HG03469 (cell line): Measurements from ENCODE around the gene AGTR1.

Experiments used
- ATAC-seq: cut with Tn5 transposase; IDR thresholded peaks from one replicate; pipeline ENCODE4 v1.9.1; 2021; ENCODE audit warnings: mild to moderate bottlenecking, moderate library complexity, moderate number of reproducible peaks; ENCODE audit not compliant: unreplicated experiment

AGTR1 gene

DNA sequence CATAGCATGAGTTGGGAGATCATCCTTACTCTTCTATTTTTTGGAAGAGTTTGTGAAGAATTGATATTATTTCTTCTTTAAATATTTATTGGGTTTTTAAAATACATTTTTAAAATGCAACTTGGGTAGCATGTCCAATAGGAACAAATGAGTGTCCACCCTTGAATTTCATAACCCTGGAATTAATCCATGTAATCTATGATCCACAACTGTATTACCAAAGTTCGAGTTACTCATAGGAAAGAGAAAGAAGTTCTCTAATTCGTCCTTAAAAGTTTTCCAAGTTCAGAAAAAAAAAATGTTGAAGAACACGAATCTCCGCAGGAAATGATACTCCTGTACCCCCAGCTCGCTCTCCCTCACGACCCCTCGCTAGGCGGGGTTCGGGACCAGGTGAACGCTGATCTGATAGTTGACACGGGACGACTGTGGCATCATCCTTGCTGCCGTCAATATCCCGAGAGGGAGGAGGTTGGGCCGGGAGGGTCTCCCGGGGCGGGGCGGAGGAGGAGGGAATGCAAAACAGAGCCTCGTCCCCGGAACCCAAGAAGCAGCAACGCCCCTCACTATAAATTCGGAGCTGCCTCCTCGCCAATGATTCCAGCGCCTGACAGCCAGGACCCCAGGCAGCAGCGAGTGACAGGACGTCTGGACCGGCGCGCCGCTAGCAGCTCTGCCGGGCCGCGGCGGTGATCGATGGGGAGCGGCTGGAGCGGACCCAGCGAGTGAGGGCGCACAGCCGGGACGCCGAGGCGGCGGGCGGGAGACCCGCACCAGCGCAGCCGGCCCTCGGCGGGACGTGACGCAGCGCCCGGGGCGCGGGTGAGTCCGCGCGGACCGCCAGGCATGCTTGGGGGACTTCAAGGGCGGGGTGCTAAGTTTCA is at the start of gene AGTR1:
Gene AGTR1 (plus strand): TSS at position 598 of the 884 bp plus-strand sequence. CDS start 43,133 bp downstream, outside the sequence.
- no peak for ATAC-seq

- no peak for ATAC-seq
Observed at GRCh38 chr3:148648685-148649352, 48.9 kb upstream of the AGTR1 start.

DNA sequence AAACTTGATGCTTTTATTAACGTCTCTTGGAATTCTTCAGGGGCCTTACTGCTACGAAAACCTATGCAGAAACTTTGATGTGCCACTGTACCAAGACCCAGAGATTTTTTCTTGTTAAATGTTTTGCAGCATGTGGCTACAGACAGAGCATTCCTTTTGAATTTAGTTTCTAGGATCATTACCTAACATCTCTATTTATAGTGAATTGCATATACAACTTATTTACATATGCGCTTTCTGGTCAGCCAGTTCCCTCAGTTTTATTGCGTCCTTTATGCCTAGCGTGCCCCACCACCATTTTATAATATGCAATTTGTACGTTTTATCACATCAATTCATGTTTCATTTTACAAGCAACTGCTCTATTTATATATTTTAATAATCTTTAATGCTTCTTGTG is 46.2 kb upstream of the AGTR1 start:
- ATAC-seq: no peak

DNA sequence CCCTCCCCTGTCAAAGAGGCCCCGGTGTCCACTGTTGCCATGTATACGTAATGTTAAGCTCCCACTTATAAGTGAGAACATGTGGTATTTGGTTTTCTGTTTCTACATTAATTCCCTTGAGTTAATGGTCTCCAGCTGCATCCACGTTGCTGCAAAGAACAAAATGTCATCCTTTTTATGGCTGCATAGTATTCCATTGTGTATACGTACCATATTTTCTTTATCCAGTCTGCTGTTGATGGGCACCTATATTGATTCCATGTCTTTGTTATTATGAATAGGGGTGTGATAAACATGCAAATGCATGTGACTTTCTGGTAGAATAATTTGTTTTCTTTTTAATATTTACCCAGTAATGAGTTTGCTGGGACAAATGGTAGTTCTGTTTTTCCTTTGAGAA is 43.3 kb upstream of the AGTR1 start:
- ATAC-seq: no peak

GRCh38 chr3:148657470-148657869 is 40.2 kb upstream of the AGTR1 start:
- ATAC-seq: no peak

- ATAC-seq: no peak
Observed at GRCh38 chr3:148659512-148659911, 38.2 kb upstream of the AGTR1 start.

- no peak for ATAC-seq
Observed at GRCh38 chr3:148680289-148680688, 17.4 kb upstream of the AGTR1 start.

DNA sequence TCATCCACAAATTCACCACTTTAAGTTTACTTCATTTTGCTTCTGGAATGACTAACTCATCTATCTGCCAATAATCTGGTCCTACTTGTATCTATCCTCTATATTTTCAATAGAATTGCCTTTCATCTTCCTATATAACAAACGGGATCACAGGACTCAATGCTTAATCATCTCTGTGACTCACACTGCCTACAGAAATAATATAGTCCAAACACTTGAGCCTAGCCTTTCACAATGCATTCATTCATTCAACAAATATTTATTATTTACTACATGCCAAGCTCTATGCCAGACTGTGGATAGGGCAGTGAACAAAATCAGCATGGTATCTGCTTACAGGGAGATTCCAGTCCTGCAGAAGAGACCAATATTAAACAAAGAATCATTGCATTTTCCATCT is 16.6 kb upstream of the AGTR1 start:
- ATAC-seq: no peak

DNA sequence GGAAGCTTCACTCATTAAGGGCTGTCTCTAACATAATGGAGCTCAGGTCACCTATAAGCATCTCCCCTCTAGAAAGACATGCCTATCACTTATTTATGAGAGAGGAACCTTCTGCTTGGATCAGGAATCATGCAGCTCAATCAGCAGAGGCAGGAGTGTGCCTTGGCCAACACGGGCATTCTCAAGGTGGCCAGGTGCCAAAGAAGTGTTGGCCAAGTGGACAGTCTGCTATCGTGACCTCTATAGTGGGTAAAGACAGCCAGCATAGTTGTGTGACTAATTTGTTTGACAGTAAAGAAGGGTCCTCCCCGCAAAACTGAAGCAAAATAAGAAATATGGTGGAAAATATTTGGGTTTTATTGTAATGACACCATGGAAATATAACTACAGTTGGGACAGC is 14.7 kb upstream of the AGTR1 start:
- no peak for ATAC-seq

- no peak for ATAC-seq
Observed at GRCh38 chr3:148694116-148694515, 3.6 kb upstream of the AGTR1 start.

- no peak for ATAC-seq
Observed at GRCh38 chr3:148698190-148698810, 597 bp downstream of the AGTR1 start.

DNA sequence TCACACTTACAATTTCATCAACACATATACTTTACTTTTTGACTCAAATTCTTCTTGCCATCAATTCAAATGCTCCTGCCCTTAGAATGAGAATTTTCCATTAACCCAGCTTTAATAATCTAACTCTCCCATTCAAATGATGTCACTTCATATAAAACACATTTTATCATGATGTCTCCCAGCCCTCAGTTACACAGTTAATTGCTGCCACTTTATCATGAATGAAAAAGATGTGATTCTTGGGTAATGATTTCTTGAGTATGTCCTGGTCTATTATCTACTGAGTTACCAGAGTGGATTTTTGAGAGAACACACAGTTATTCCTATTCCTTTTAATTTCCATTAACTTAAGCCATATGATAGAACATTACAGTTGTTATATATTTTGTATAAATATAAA is 7.6 kb downstream of the AGTR1 start:
- ATAC-seq: no peak

GRCh38 chr3:148707601-148708380 is 10.1 kb downstream of the AGTR1 start:
- ATAC-seq: no peak

DNA sequence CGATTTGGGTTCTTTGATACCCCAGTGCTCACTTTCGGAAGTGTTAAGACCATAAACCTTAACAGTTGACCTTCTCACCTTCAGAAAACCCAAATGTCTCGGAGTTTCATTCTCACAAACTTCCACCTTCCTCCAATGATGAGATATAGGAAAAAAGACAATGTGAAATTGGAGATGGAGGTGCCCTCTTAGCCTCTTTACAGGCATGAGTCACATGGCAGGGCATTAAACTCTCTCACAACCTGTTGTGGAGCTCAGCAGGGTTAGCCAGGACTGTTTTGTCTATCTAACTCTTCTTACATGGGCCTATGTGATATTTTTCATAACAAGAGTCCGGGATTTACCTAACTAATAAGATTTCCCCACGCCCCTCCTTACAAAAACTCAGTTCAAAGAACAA is 10.7 kb downstream of the AGTR1 start:
- no peak for ATAC-seq

DNA sequence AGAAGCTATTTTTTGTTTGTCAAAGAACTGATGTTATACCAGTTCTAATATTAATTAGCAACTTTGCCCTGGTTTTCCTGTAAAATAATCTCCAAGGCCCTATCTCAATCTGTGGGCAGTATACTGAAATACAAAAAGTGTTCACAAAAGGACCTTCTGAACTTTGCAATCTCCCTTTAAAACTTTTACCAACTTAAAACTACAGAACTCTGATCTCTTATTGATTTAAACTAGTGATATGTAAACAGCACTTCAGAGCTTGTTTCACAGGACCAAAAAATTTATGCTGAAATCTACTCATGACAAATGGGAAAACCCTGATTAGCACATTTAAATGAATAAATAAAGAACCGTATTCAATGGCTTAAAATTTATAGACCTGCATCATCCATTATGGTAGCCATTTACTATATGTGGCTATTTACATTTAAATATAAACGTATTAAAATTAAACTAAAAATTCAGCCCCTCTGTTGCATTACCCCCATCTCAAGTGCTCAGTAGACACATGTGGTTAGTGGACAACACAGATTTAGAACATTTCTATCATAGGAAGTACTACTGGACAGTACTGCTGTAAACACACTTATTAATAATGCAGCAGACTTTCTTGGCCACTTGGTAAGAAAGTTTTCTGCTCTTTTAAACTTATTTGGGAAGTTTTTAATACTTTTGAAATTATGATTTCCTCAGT is 12.0 kb downstream of the AGTR1 start:
- no peak for ATAC-seq

DNA sequence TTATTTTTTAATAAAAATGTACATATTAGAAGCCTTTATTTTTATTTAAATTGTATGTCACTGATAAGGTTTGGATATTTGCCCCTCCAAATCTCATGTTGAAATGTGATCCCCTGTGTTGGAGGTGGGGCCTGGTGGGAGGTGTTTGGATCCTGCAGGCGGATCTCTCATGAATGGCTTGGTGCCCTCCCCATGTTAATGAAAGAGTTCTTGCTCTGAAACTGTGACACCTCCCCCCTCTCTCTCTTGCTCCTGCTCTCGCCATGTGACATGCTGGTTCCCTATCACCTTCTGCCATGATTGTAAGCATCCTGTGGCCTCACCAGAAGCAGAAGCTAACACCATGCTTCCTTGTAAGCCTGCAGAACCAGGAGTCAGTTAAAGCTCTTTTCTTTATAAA is 13.0 kb downstream of the AGTR1 start:
- ATAC-seq: no peak

GRCh38 chr3:148711981-148712666 is 14.4 kb downstream of the AGTR1 start:
- no peak for ATAC-seq

DNA sequence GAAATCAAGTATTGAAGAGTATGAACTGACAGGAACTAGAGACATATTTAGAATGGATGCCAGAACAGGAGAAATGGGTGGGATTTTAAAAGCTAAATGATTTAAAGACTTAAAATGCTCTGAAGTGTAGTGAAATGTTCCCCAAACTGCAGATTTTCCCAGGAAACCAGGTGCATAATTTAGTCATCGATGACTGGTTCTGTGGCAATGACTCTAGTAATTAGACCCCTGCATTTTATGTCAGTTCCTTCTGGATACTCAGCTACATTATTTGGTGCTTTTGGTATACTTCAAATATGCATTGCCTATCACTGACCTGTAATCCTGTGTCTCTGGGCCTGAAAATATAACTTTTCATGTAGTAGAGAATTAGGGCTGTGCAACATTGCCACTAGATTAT is 16.8 kb downstream of the AGTR1 start:
- no peak for ATAC-seq

DNA sequence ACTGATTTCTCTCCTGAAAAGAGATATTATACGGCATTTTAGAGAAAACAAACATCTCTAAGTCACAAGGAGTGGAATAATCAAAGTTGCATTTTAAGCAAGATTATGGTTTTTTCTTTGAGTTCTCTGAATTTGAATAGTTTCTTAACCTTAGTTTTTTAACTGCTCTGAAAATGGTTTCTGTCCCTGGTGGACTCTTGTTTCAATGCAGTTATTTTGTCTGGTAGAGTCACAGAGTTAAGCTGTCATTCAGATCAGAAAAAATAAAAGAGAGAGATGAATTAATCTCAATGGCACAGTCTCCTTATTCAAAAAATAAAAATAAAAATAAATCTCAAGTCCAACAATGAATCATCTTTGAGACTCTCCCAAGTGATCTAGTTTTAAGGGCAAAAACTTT is 19.0 kb downstream of the AGTR1 start:
- no peak for ATAC-seq
